Neural progenitor cell (in vitro differentiated cells): ENCODE results near the gene PRODH. TPM values are rescaled to one million over a fixed set of nuclear protein-coding genes. Genes with fewer than 3 reads are reported as not detected.

Experiments used
- DNase-seq: peaks from one replicate; pipeline ENCODE4 v3.0.0-alpha.2; 2016; ENCODE audit warnings: low spot score
- H2AFZ ChIP-seq: fragments of 200-600 bp; sonication (generic); replicated peaks from 2 replicates; pipeline ENCODE4 v1.6.1; 2016; ENCODE audit warnings: antibody characterized with exemption
- H3F3A ChIP-seq: fragments of 200-600 bp; sonication (generic); 2 replicates; pipeline ENCODE4 v1.6.1; 2016; ENCODE audit warnings: antibody characterized with exemption, low read depth
- H3K27ac ChIP-seq: fragments of 200-600 bp; sonication (generic); 2 replicates; pipeline ENCODE4 v1.5.1; 2016; ENCODE audit warnings: mild to moderate bottlenecking
- H3K27me3 ChIP-seq: fragments of 200-600 bp; sonication (generic); 2 replicates; pipeline ENCODE4 v1.6.1; 2016; ENCODE audit warnings: mild to moderate bottlenecking, moderate library complexity
- H3K36me3 ChIP-seq: fragments of 200-600 bp; sonication (generic); 2 replicates; pipeline ENCODE4 v1.5.1; 2016
- H3K4me1 ChIP-seq: fragments of 200-600 bp; sonication (generic); 2 replicates; pipeline ENCODE4 v1.6.1; 2016; ENCODE audit warnings: mixed run types
- H3K4me2 ChIP-seq: fragments of 200-600 bp; sonication (generic); 2 replicates; pipeline ENCODE4 v1.6.1; 2016
- H3K4me3 ChIP-seq: fragments of 200-600 bp; sonication (generic); 2 replicates; pipeline ENCODE4 v1.5.1; 2016
- H3K79me2 ChIP-seq: fragments of 200-600 bp; sonication (generic); 2 replicates; pipeline ENCODE4 v1.6.1; 2016; ENCODE audit warnings: low read depth
- H3K9ac ChIP-seq: fragments of 200-600 bp; sonication (generic); 2 replicates; pipeline ENCODE4 v1.6.1; 2016
- H3K9me3 ChIP-seq: fragments of 200-600 bp; sonication (generic); 2 replicates; pipeline ENCODE4 v1.5.1; 2016; ENCODE audit warnings: low read depth
- H4K20me1 ChIP-seq: fragments of 200-600 bp; sonication (generic); 2 replicates; pipeline ENCODE4 v1.6.1; 2016; ENCODE audit warnings: low read depth
- H3K27ac Mint-ChIP-seq: 3 replicates; pipeline ENCODE4 v1.8.0; 2021; ENCODE audit warnings: mixed read lengths
- H3K27me3 Mint-ChIP-seq: 2 replicates; pipeline ENCODE4 v1.8.0; 2022; ENCODE audit warnings: low read depth, mild to moderate bottlenecking, inconsistent platforms, moderate library complexity, mixed read lengths; ENCODE audit not compliant: insufficient read depth
- H3K36me3 Mint-ChIP-seq: 3 replicates; pipeline ENCODE4 v1.8.0; 2021; ENCODE audit warnings: mixed read lengths
- H3K4me1 Mint-ChIP-seq: 3 replicates; pipeline ENCODE4 v1.8.0; 2021; ENCODE audit warnings: mixed read lengths
- H3K4me3 Mint-ChIP-seq: 3 replicates; pipeline ENCODE4 v1.8.0; 2021; ENCODE audit warnings: mild to moderate bottlenecking, moderate library complexity, mixed read lengths
- H3K9me3 Mint-ChIP-seq: 3 replicates; pipeline ENCODE4 v1.8.0; 2020; ENCODE audit warnings: mixed read lengths
- EZH2 ChIP-seq: fragments of 200-600 bp; sonication (generic); IDR thresholded peaks from 2 replicates; pipeline ENCODE4 v1.6.1; 2017; ENCODE audit warnings: antibody characterized with exemption, mild to moderate bottlenecking, moderate library complexity
- EZH2phosphoT487 ChIP-seq: fragments of 200-600 bp; sonication (generic); IDR thresholded peaks from 2 replicates; pipeline ENCODE4 v1.6.1; 2017; ENCODE audit warnings: antibody characterized with exemption
- total RNA-seq: library from RNA; depleted of rRNA; stranded (reverse); fragments of >200 nt; gene quantifications from 2 replicates; pipeline ENCODE4 v1.2.3, GENCODE V29; 2015; ENCODE audit warnings: low replicate concordance
- TF ChIP-seq, protein P1 (sequence below): fragments of 200-600 bp; sonication (generic); IDR thresholded peaks from 2 replicates; pipeline ENCODE4 v1.5.1; 2017; ENCODE audit warnings: antibody characterized with exemption, mild to moderate bottlenecking

Gene PRODH, protein sequence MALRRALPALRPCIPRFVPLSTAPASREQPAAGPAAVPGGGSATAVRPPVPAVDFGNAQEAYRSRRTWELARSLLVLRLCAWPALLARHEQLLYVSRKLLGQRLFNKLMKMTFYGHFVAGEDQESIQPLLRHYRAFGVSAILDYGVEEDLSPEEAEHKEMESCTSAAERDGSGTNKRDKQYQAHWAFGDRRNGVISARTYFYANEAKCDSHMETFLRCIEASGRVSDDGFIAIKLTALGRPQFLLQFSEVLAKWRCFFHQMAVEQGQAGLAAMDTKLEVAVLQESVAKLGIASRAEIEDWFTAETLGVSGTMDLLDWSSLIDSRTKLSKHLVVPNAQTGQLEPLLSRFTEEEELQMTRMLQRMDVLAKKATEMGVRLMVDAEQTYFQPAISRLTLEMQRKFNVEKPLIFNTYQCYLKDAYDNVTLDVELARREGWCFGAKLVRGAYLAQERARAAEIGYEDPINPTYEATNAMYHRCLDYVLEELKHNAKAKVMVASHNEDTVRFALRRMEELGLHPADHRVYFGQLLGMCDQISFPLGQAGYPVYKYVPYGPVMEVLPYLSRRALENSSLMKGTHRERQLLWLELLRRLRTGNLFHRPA
- 9.3 and 18.8 TPM in 2 replicates for total RNA-seq

DNA sequence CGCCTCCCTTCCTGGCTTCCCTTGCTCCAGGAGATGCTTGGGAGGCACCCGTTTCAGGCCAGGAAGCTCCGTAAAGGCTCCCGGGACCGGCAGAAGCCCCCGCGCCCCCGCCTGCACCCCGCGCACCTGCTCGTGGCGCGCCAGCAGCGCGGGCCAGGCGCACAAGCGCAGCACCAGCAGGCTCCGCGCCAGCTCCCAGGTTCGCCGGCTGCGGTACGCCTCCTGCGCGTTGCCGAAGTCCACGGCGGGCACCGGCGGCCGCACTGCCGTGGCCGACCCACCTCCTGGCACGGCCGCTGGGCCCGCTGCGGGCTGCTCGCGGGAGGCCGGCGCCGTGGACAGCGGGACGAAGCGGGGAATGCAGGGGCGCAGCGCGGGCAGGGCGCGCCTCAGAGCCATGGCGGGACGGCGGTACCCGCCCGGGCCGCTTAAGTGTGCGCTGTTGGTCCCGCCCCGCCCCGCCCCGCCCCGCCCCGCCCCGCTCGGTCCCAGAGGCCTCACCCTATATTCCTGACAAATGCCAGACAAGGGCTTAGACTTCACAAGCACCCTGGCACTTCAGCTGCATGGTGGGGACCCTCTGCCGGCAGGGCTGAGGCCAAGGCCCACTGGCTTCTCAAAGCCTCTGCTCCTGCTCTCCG lies at the start of gene PRODH:
Gene PRODH, minus strand, starts transcription at position 405 of the 641 bp plus-strand sequence. Its CDS starts 6 bp downstream, at position 399.
- Histone ChIP-seq H3K79me2 (no peaks in the 10 kb centered on the region), H3K27ac (no peak within 1 kb of the TSS), H3K4me1 (no peaks in the 10 kb centered on the region), H3K36me3 (no peaks in the 10 kb centered on the region), H2AFZ (no peak within 1 kb of the TSS), H3K4me3 (no peak within 1 kb of the TSS), H3K27me3 (no peaks in the 10 kb centered on the region), H3K4me2 (no peak within 1 kb of the TSS), H3K9ac (no peak within 1 kb of the TSS), H3K9me3 (no peaks in the 10 kb centered on the region), H4K20me1 (no peaks in the 10 kb centered on the region), H3F3A (no peaks in the 10 kb centered on the region)
- TF ChIP-seq, protein P1, sequence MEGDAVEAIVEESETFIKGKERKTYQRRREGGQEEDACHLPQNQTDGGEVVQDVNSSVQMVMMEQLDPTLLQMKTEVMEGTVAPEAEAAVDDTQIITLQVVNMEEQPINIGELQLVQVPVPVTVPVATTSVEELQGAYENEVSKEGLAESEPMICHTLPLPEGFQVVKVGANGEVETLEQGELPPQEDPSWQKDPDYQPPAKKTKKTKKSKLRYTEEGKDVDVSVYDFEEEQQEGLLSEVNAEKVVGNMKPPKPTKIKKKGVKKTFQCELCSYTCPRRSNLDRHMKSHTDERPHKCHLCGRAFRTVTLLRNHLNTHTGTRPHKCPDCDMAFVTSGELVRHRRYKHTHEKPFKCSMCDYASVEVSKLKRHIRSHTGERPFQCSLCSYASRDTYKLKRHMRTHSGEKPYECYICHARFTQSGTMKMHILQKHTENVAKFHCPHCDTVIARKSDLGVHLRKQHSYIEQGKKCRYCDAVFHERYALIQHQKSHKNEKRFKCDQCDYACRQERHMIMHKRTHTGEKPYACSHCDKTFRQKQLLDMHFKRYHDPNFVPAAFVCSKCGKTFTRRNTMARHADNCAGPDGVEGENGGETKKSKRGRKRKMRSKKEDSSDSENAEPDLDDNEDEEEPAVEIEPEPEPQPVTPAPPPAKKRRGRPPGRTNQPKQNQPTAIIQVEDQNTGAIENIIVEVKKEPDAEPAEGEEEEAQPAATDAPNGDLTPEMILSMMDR: no peak
- TF ChIP-seq EZH2phosphoT487: no peak
- no peak for TF ChIP-seq EZH2
- H3K4me3 Mint-ChIP-seq: no peak within 1 kb of the TSS
- no peaks in the 10 kb centered on the region for H3K36me3 Mint-ChIP-seq
- H3K27me3 Mint-ChIP-seq: no peaks in the 10 kb centered on the region
- no peak within 1 kb of the TSS for H3K27ac Mint-ChIP-seq
- no peak for DNase-seq
- H3K9me3 Mint-ChIP-seq: no peaks in the 10 kb centered on the region
- no peaks in the 10 kb centered on the region for H3K4me1 Mint-ChIP-seq

DNA sequence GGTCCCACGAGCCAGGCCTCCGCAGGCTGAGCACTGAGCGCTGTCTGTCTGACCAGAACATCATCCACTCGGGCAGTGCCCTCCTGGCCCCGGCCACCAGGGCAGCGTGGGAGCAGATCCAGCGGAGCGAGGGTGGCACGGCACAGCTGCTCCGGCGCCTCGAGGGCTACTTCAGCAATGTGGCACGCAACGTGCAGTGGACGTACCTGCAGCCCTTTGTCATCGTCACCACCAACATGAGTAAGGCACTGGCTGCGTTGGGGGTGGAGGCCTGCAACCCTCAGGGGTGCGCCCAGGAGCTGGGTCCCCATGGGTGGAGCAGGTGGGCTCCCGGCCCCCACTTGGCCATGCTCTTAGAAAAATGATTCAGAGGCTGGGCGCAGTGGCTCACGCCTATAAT lies 49.7 kb upstream of the PRODH start:
- H3K4me1 Mint-ChIP-seq: no peaks in the 10 kb centered on the region
- H3K9me3 Mint-ChIP-seq: peaks cover 9% of the 10 kb centered on the region
- no peaks in the 10 kb centered on the region for H3K36me3 Mint-ChIP-seq
- H3K9me3 ChIP-seq: no peaks in the 10 kb centered on the region
- H3K4me3 Mint-ChIP-seq: no peak overlapping the region
- no peaks in the 10 kb centered on the region for H4K20me1 ChIP-seq
- no peaks in the 10 kb centered on the region for H3K27me3 ChIP-seq
- H3F3A ChIP-seq: no peaks in the 10 kb centered on the region
- TF ChIP-seq EZH2phosphoT487 (no peak), EZH2 (no peak)
- TF ChIP-seq, protein P1: no peak
- no peaks in the 10 kb centered on the region for H3K79me2 ChIP-seq
- peaks cover 2% of the 10 kb centered on the region for H3K27me3 Mint-ChIP-seq
- H3K9ac ChIP-seq: no peak overlapping the region
- no peak overlapping the region for H2AFZ ChIP-seq
- H3K27ac ChIP-seq: no peak overlapping the region
- no peak overlapping the region for H3K4me3 ChIP-seq
- no peaks in the 10 kb centered on the region for H3K36me3 ChIP-seq
- no peak for DNase-seq
- no peak overlapping the region for H3K27ac Mint-ChIP-seq
- no peak overlapping the region for H3K4me2 ChIP-seq
- H3K4me1 ChIP-seq: no peaks in the 10 kb centered on the region

DNA sequence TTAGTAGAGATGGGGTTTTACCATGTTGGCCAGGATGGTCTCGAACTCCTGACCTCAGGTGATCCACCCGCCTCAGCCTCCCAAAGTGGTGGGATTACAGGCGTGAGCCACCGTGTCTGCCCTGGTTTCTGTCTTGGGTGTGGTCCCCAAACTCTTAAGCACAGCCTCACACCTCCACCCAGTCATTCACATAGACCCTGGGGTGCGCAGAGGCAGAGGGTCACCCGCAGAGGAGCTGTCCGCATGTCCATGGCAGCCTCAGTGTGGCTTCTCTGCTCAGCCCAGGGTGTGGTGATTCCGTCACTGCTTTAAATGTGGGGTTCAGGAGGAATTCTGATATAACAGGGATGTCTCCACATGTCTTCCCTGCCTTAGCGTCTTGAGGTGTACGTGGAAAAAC lies 48.5 kb upstream of the PRODH start:
- no peaks in the 10 kb centered on the region for H3K79me2 ChIP-seq
- no peak overlapping the region for H3K4me2 ChIP-seq
- H3K4me3 ChIP-seq: no peak overlapping the region
- H3F3A ChIP-seq: no peaks in the 10 kb centered on the region
- no peaks in the 10 kb centered on the region for H3K27me3 ChIP-seq
- no peak overlapping the region for H3K4me3 Mint-ChIP-seq
- H3K9me3 Mint-ChIP-seq: peaks cover 17% of the 10 kb centered on the region
- TF ChIP-seq EZH2phosphoT487 (no peak), EZH2 (no peak)
- TF ChIP-seq, protein P1: no peak
- H3K36me3 Mint-ChIP-seq: peaks cover 2% of the 10 kb centered on the region
- H3K27ac ChIP-seq: no peak overlapping the region
- DNase-seq: no peak
- no peaks in the 10 kb centered on the region for H3K4me1 ChIP-seq
- H3K9me3 ChIP-seq: no peaks in the 10 kb centered on the region
- H3K4me1 Mint-ChIP-seq: no peaks in the 10 kb centered on the region
- H3K36me3 ChIP-seq: no peaks in the 10 kb centered on the region
- H2AFZ ChIP-seq: no peak overlapping the region
- peaks cover 2% of the 10 kb centered on the region for H3K27me3 Mint-ChIP-seq
- no peaks in the 10 kb centered on the region for H4K20me1 ChIP-seq
- H3K27ac Mint-ChIP-seq: no peak overlapping the region
- no peak overlapping the region for H3K9ac ChIP-seq
